GM19043 (cell line): ENCODE measurements around the gene HBA2.
"Not testable (repeated sequence)": the region's sequence is repeated elsewhere in the genome, so short reads cannot be mapped to it uniquely, and the experiment has no call there.

Experiments
- ATAC-seq: cut with Tn5 transposase; IDR thresholded peaks from one replicate; pipeline ENCODE4 v1.9.1; 2021; ENCODE audit warnings: low read depth; ENCODE audit not compliant: unreplicated experiment

HBA2 gene

DNA sequence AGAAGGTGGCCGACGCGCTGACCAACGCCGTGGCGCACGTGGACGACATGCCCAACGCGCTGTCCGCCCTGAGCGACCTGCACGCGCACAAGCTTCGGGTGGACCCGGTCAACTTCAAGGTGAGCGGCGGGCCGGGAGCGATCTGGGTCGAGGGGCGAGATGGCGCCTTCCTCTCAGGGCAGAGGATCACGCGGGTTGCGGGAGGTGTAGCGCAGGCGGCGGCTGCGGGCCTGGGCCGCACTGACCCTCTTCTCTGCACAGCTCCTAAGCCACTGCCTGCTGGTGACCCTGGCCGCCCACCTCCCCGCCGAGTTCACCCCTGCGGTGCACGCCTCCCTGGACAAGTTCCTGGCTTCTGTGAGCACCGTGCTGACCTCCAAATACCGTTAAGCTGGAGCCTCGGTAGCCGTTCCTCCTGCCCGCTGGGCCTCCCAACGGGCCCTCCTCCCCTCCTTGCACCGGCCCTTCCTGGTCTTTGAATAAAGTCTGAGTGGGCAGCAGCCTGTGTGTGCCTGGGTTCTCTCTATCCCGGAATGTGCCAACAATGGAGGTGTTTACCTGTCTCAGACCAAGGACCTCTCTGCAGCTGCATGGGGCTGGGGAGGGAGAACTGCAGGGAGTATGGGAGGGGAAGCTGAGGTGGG, 657 bp downstream of the HBA2 start:
- ATAC-seq = not testable (repeated sequence)

GRCh38 chr16:173928-174769, 1.5 kb downstream of the HBA2 start:
- ATAC-seq = not testable (repeated sequence)

DNA sequence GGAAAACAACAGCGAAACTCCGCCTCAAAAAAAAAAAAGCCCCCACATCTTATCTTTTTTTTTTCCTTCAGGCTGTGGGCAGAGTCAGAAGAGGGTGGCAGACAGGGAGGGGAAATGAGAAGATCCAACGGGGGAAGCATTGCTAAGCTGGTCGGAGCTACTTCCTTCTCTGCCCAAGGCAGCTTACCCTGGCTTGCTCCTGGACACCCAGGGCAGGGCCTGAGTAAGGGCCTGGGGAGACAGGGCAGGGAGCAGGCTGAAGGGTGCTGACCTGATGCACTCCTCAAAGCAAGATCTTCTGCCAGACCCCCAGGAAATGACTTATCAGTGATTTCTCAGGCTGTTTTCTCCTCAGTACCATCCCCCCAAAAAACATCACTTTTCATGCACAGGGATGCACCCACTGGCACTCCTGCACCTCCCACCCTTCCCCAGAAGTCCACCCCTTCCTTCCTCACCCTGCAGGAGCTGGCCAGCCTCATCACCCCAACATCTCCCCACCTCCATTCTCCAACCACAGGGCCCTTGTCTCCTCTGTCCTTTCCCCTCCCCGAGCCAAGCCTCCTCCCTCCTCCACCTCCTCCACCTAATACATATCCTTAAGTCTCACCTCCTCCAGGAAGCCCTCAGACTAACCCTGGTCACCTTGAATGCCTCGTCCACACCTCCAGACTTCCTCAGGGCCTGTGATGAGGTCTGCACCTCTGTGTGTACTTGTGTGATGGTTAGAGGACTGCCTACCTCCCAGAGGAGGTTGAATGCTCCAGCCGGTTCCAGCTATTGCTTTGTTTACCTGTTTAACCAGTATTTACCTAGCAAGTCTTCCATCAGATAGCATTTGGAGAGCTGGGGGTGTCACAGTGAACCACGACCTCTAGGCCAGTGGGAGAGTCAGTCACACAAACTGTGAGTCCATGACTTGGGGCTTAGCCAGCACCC, 2.6 kb downstream of the HBA2 start:
- ATAC-seq = no peak

GRCh38 chr16:176006-176405, 3.3 kb downstream of the HBA2 start:
- not testable (repeated sequence) for ATAC-seq

DNA sequence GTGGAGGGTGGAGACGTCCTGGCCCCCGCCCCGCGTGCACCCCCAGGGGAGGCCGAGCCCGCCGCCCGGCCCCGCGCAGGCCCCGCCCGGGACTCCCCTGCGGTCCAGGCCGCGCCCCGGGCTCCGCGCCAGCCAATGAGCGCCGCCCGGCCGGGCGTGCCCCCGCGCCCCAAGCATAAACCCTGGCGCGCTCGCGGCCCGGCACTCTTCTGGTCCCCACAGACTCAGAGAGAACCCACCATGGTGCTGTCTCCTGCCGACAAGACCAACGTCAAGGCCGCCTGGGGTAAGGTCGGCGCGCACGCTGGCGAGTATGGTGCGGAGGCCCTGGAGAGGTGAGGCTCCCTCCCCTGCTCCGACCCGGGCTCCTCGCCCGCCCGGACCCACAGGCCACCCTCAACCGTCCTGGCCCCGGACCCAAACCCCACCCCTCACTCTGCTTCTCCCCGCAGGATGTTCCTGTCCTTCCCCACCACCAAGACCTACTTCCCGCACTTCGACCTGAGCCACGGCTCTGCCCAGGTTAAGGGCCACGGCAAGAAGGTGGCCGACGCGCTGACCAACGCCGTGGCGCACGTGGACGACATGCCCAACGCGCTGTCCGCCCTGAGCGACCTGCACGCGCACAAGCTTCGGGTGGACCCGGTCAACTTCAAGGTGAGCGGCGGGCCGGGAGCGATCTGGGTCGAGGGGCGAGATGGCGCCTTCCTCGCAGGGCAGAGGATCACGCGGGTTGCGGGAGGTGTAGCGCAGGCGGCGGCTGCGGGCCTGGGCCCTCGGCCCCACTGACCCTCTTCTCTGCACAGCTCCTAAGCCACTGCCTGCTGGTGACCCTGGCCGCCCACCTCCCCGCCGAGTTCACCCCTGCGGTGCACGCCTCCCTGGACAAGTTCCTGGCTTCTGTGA, 4.1 kb downstream of the HBA2 start, which contains the start of gene HBA1:
TSS of gene HBA1 (plus strand) at position 204 of the 906 bp plus-strand sequence. CDS start at position 241, 37 bp downstream.
- ATAC-seq = not testable (repeated sequence)

GRCh38 chr16:177394-177822, 4.7 kb downstream of the HBA2 start:
- ATAC-seq = no peak

- no peak for ATAC-seq
Observed at GRCh38 chr16:177981-178667, 5.4 kb downstream of the HBA2 start.

DNA sequence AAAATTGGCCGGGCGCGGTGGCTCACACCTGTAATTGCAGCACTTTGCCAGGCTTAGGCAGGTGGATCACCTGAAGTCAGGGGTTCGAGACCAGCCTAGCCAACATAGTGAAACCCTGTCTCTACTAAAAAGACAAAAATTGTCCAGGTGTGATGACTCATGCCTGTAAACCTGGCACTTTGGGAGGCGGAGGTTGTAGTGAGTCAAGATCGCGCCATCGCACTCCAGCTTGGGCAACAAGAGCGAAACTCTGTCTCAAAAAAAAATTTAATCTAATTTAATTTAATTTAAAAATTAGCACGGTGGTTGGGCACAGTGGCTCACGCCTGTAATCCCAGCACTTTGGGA, 6.0 kb downstream of the HBA2 start:
- ATAC-seq = no peak

- no peak for ATAC-seq
Observed at GRCh38 chr16:179211-180092, 6.8 kb downstream of the HBA2 start.

DNA sequence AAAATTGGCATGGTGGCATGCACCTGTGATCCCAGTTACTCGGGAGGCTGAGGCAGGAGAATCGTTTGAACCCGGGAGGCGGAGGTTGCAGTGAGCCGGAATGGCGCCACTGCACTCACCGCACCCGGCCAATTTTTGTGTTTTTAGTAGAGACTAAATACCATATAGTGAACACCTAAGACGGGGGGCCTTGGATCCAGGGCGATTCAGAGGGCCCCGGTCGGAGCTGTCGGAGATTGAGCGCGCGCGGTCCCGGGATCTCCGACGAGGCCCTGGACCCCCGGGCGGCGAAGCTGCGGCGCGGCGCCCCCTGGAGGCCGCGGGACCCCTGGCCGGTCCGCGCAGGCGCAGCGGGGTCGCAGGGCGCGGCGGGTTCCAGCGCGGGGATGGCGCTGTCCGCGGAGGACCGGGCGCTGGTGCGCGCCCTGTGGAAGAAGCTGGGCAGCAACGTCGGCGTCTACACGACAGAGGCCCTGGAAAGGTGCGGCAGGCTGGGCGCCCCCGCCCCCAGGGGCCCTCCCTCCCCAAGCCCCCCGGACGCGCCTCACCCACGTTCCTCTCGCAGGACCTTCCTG, 7.5 kb downstream of the HBA2 start, which contains the start of gene HBQ1:
TSS of gene HBQ1 (plus strand) at position 359 of the 575 bp plus-strand sequence. CDS start at position 387, 28 bp downstream.
- no peak for ATAC-seq

DNA sequence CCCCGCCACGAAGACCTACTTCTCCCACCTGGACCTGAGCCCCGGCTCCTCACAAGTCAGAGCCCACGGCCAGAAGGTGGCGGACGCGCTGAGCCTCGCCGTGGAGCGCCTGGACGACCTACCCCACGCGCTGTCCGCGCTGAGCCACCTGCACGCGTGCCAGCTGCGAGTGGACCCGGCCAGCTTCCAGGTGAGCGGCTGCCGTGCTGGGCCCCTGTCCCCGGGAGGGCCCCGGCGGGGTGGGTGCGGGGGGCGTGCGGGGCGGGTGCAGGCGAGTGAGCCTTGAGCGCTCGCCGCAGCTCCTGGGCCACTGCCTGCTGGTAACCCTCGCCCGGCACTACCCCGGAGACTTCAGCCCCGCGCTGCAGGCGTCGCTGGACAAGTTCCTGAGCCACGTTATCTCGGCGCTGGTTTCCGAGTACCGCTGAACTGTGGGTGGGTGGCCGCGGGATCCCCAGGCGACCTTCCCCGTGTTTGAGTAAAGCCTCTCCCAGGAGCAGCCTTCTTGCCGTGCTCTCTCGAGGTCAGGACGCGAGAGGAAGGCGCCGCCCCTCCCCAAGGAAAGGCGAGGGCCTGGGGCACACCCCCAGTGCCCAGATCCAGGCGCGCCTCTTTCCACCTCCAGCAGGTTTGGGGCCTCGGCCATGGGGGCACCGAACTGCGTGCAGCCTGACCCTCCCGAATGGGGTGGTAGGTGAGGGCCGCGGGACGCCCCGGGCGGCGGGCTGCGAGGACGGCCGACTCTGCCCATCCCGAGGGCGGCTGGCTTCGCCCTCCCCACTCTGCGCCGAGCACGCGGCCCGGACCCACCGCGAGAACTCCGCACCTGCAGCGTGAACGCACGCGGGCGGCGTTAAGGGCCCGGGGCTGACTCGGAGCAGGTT, 8.2 kb downstream of the HBA2 start:
- no peak for ATAC-seq

DNA sequence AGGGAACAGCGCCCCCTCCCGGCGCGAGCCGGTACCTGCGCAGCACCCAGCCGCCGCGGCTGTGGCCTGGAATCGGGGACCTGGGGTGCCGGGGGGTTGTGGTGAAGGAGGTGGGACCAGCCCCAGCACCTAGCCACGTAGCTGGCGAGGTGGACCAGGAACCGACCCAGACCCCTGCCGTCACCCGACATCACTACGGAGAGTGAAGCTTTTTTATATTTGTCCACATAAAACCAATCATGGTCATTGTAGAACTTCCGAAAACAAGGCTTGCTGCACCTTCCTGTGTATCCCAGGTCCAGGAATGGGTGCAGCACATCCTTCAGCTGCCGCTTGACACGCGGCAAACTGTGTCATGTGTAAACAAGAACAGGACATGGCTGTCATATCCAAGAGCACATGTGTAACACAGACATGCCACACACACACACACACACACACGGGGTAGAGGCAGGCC, 8.9 kb downstream of the HBA2 start:
- ATAC-seq = no peak

GRCh38 chr16:183005-183404, 10.3 kb downstream of the HBA2 start:
- no peak for ATAC-seq

DNA sequence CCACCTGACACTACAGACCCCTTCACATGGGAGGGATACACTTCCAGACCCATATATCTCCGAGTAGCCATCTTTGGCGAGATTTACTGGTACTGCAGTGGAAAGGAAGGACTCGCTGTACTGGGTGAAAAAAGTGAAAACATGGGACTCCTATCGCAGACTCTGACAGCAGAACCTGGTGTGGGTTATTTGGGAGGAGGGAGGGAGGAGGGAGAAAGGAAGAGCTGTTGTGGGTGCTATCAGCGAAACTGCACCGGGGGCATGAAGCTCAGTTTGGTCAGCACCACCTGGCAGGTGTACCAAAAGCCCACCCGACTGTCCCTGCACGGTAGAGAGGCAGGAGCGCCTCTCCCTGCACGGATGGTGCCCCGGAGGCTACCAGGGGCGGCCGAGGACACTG, 12.5 kb downstream of the HBA2 start:
- no peak for ATAC-seq

- no peak for ATAC-seq
Observed at GRCh38 chr16:185691-186090, 13.0 kb downstream of the HBA2 start.

GRCh38 chr16:187330-187729, 14.7 kb downstream of the HBA2 start:
- ATAC-seq = no peak

- ATAC-seq = no peak
Observed at GRCh38 chr16:188674-189073, 16.0 kb downstream of the HBA2 start.
